ENCODE results near the gene SLC39A13.

SLC39A13 gene

DNA sequence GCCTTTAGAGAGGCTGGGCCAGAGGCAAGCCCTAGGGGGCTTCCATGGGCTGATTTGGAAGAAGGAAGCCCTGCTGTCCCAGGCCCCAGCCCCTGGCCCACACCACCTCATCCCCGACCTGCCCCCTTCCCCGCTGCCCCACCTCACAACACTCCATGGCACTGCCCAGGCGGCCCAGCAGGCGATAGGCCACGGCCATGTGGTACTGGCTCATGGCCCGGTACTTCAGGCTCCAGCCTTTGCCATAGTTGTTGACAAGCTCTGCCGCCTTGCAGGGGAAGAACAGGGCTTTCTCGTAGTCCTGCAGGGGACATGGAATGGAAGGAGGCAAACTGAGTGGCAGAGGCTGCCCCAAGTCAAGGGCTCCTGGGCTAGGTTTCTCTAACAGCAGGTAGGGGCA, 34.1 kb downstream of the SLC39A13 start:
- TF ChIP-seq, protein P1, sequence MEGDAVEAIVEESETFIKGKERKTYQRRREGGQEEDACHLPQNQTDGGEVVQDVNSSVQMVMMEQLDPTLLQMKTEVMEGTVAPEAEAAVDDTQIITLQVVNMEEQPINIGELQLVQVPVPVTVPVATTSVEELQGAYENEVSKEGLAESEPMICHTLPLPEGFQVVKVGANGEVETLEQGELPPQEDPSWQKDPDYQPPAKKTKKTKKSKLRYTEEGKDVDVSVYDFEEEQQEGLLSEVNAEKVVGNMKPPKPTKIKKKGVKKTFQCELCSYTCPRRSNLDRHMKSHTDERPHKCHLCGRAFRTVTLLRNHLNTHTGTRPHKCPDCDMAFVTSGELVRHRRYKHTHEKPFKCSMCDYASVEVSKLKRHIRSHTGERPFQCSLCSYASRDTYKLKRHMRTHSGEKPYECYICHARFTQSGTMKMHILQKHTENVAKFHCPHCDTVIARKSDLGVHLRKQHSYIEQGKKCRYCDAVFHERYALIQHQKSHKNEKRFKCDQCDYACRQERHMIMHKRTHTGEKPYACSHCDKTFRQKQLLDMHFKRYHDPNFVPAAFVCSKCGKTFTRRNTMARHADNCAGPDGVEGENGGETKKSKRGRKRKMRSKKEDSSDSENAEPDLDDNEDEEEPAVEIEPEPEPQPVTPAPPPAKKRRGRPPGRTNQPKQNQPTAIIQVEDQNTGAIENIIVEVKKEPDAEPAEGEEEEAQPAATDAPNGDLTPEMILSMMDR (conservative IDR thresholded peaks at IDR 0.05; ENCODE audit: control insufficient read depth, insufficient read depth, low read depth, low read length) = no peak
- no peak overlapping the region for H3K4me3 ChIP-seq (ENCODE audit: control insufficient read depth, low read depth, low read length)
- DNase-seq (ENCODE audit: low read depth) = no peak

DNA sequence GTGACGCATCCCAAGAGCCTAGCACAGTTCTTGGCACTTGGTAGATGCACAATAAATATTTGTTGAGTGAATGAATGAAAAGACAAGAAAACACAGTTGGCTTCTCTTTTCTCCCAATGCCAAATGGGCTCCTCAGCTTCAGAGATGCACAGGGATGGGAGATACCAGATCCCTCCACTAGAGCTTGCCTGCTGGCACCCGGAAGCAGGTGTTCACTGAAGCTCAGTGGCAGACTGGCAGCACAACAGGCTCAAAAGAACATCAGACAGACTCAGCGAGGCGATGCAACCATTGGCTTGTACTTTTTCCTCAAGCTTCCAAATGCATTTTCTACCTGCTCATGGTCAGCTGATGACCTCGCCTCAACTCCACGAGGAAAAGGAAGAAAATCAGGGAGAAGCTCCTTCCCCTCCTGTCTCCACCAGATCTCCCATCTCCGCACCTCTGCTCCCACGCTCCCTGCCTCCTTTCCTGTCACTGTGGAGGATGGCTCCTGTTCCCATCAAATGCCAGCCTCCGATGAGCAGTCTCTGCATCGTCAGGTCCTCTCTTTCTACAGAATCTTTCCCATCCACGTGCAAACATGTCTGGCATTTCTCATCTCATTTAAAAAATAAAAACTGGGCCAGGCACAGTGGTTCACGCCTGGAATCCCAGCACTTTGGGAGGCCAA, 34.8 kb downstream of the SLC39A13 start:
- no peak overlapping the region for H3K4me3 ChIP-seq (ENCODE audit: control insufficient read depth, low read depth, low read length)
- no peak for DNase-seq (ENCODE audit: low read depth)

DNA sequence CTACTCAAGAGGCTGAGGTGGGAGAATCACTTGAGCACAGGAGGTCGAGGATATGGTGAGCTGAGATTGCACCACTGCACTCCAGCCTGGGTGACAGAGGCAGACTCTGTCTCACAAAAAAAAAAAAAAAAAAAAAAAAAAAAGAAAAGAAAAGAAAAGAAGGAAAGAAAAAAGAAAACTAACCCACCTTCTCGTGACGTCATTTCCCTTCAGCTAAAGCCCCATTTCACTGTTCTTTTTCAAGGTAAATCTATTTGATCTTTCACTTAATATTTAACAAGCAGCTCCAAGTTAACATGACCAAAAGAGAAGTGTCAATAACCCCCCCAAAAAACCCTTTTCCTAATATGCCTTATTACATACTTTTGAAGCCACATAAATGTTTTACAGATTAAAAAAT, 35.4 kb downstream of the SLC39A13 start:
- no peak overlapping the region for H3K4me3 ChIP-seq (ENCODE audit: control insufficient read depth, low read depth, low read length)
- TF ChIP-seq, protein P1 (conservative IDR thresholded peaks at IDR 0.05; ENCODE audit: control insufficient read depth, insufficient read depth, low read depth, low read length) = no peak
- DNase-seq (ENCODE audit: low read depth) = no peak

More for the DNA sequence above, 34.8 kb downstream of the SLC39A13 start:
- TF ChIP-seq, protein P1 (conservative IDR thresholded peaks at IDR 0.05; ENCODE audit: control insufficient read depth, insufficient read depth, low read depth, low read length) = no peak

DNA sequence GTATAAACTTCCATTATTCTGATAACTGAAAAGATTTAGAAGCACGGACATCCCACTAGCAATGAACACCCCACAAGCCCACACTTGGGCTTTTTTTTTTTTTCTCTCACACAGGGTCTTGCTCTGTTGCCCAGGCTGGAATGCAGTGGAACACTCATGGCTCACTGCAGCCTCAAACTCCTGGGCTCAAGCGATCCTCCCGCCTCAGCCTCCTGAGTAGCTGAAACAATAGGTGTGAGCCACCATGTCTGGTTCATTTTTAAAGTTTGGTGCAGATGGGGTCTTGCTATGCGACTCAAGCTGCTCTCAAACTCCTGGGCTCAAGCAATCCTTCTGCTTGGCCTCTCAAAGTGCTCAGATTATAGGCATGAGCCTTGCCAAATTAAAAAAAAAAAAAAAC, 37.5 kb downstream of the SLC39A13 start:
- no peak overlapping the region for H3K4me3 ChIP-seq (ENCODE audit: control insufficient read depth, low read depth, low read length)
- TF ChIP-seq, protein P1 (conservative IDR thresholded peaks at IDR 0.05; ENCODE audit: control insufficient read depth, insufficient read depth, low read depth, low read length) = no peak
- no peak for DNase-seq (ENCODE audit: low read depth)

DNA sequence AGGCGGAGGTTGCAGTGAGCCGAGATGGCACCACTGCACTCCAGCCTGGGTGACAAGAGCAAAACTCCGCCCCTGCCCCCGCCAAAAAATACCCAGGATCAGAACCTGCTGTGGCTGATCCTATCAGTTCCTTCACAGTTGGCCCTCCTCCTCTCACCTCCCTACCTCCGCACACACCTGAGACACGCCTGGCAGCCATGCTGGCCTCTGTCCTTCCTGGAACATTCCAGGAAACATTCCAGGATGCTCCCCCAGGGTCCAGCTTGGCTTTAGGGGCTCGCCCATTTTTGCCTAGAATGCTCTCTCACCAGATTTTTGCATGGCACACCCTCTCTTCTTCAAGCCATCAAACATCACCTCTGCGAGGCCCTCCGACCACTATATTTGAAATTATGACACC, 38.4 kb downstream of the SLC39A13 start:
- TF ChIP-seq, protein P1 (conservative IDR thresholded peaks at IDR 0.05; ENCODE audit: control insufficient read depth, insufficient read depth, low read depth, low read length) = no peak

DNA sequence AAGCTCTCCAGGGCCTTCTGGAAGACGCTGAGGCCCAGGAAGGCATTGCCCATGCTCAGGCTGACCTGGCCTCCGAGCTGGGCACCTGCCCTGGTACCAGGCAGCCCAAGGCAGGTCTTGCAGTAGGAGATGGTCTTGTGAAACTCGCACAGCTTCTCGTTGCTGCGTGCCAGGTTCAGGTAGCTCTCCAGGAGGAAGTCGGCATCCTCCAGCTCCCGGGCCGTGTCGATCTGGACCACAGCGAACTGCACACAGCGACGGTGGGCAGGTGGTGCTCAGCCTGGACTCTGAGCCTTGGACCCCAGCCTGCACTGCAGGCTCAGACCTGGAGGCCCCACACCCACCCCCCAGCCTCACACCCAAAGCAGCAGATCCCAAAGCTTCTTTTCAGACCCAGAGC, 39.5 kb downstream of the SLC39A13 start:
- H3K4me3 ChIP-seq (ENCODE audit: control insufficient read depth, low read depth, low read length) = no peak overlapping the region
- TF ChIP-seq, protein P1 (conservative IDR thresholded peaks at IDR 0.05; ENCODE audit: control insufficient read depth, insufficient read depth, low read depth, low read length) = no peak
- DNase-seq (ENCODE audit: low read depth) = no peak

More for the DNA sequence above, 38.4 kb downstream of the SLC39A13 start:
- H3K4me3 ChIP-seq (ENCODE audit: control insufficient read depth, low read depth, low read length) = no peak overlapping the region
- no peak for DNase-seq (ENCODE audit: low read depth)

All from fibroblast of mammary gland (primary cell).